ENCODE data around the gene MEIOC. TPM values are rescaled to one million over a fixed set of nuclear protein-coding genes. Genes with fewer than 3 reads are reported as not detected.
A peak's percentile ranks its signal among the peaks of the same experiment; 100 is the strongest.
"Not testable (repeated sequence)": the region's sequence is repeated elsewhere in the genome, so short reads cannot be mapped to it uniquely, and the experiment has no call there.

The MEIOC gene
- total RNA-seq, 1 donor from 2014 or later, result not detected

DNA sequence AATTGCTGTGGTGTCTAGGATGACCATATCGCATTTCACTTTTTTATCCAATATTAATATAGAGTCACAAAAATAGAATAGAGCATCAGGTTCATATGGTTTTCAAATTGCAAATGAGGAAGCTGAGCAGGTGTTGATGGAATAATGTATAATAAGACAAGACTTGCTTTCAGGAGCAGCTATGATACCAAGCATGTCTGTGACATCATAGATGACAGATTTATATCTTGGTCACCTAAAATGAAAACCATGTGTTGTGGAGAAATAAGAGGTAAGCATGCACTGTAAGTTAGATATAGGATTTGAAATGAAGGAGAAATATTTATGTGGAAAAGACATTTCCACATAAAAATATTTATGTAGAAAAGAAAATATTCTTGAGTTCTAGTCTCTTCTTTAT lies 8.6 kb downstream of the MEIOC start:
- Histone ChIP-seq H3K27me3 (no peaks in the 10 kb centered on the region), H3K4me3 (no peak overlapping the region), H3K9me3 (no peaks in the 10 kb centered on the region), H3K4me1 (no peaks in the 10 kb centered on the region), H3K27ac (no peak overlapping the region), H3K36me3 (no peaks in the 10 kb centered on the region)
- no peak for DNase-seq (ENCODE audit: low spot score in 2 of 2)
- TF ChIP-seq, protein P1, sequence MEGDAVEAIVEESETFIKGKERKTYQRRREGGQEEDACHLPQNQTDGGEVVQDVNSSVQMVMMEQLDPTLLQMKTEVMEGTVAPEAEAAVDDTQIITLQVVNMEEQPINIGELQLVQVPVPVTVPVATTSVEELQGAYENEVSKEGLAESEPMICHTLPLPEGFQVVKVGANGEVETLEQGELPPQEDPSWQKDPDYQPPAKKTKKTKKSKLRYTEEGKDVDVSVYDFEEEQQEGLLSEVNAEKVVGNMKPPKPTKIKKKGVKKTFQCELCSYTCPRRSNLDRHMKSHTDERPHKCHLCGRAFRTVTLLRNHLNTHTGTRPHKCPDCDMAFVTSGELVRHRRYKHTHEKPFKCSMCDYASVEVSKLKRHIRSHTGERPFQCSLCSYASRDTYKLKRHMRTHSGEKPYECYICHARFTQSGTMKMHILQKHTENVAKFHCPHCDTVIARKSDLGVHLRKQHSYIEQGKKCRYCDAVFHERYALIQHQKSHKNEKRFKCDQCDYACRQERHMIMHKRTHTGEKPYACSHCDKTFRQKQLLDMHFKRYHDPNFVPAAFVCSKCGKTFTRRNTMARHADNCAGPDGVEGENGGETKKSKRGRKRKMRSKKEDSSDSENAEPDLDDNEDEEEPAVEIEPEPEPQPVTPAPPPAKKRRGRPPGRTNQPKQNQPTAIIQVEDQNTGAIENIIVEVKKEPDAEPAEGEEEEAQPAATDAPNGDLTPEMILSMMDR (IDR thresholded peaks at IDR 0.05), result no peak
- intact Hi-C loops (cut with DNase I), result no loop called here

DNA sequence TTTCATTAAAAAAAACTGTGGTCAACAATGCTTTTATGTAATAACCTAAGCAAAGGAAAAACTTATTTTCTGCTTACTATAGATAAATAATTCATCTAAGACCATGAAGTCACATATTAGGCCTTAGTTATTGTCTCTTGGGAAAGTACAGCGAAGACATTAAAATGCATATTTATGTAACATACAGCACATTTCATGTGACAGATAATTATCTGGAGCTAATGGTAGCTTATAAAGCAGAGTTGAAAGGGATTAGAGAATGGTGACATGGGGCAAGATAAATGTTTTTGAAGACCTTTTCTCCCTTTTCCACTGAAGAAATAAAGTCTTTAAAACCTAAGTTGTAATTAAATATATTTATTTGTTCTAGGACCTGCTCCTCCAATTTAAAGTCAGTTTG lies 9.7 kb downstream of the MEIOC start:
- Histone ChIP-seq H3K4me1 (no peaks in the 10 kb centered on the region), H3K9me3 (no peaks in the 10 kb centered on the region), H3K27me3 (no peaks in the 10 kb centered on the region), H3K27ac (no peak overlapping the region), H3K4me3 (no peak overlapping the region), H3K36me3 (no peaks in the 10 kb centered on the region)
- DNase-seq (ENCODE audit: low spot score in 2 of 2), result no peak
- intact Hi-C loops (cut with DNase I), result no loop called here
- TF ChIP-seq, protein P1 (IDR thresholded peaks at IDR 0.05), result no peak

DNA sequence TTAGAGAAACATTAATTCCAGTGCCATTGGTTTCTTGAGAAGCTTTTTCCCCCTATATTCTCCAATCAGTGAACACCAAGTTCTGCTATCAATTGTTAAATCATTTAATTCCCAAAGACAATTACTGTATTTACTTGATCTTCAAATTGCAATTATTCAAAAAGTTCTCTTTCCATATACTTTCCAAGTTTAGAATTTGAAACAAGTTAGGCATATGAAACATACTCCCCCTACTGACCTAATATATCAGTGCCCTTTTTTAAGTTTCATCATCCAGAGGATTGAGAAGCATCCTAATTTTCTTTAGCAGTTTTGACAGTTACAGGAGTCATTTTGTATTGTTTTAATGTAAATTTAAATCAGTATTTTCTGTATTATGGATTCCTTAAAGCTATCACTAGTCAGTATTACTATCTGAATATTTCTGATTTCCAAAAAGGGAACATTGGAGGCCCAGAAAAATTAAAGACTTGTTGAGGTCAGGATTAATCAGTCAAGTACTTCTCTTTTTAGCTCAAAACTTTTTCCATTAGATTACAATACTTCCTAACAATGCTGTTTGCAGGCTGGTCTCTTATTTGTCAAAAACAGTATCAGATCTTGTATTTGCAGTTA lies 16.3 kb downstream of the MEIOC start:
- intact Hi-C loops (cut with DNase I), result no loop called here
- Histone ChIP-seq H3K4me3 (no peak overlapping the region), H3K27ac (no peak overlapping the region), H3K9me3 (no peaks in the 10 kb centered on the region), H3K27me3 (no peaks in the 10 kb centered on the region), H3K36me3 (peaks cover 0 to under 1% of the 10 kb centered on the region in 2 donors), H3K4me1 (no peaks in the 10 kb centered on the region)
- TF ChIP-seq, protein P1 (IDR thresholded peaks at IDR 0.05), result peak in 1 of 3 experiments; percentile 42
- no peak for DNase-seq (ENCODE audit: low spot score in 2 of 2)

GRCh38 chr17:44673893-44674292 lies 17.6 kb downstream of the MEIOC start:
- H3K36me3 ChIP-seq, result peaks cover 8 to 13% of the 10 kb centered on the region in 2 donors
- TF ChIP-seq, protein P1 (IDR thresholded peaks at IDR 0.05), result no peak
- DNase-seq (ENCODE audit: low spot score in 2 of 2), result no peak
- no peaks in the 10 kb centered on the region for H3K9me3 ChIP-seq
- H3K4me1 ChIP-seq, result no peaks in the 10 kb centered on the region
- H3K27me3 ChIP-seq, result no peaks in the 10 kb centered on the region
- H3K4me3 ChIP-seq, result no peak overlapping the region
- no peak overlapping the region for H3K27ac ChIP-seq
- intact Hi-C loops (cut with DNase I), result no loop called here

DNA sequence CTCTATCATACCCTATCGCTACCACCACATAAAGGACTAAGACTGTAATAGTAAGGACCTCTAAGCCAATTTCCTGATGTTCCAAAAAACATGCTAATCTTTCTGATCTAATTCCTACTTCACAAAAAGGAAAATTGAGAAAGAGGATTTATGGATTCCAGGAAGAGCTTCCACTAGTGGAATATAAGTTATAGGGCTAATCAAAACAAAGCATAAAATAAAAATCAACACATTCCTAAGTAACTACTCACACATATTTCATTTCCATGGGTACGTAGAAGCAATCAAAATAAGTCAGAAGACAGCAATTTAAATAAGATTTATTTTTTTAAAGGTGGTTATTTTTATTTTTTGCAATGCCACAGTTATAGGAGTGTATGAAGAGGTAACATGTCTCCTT lies 20.9 kb downstream of the MEIOC start:
- Histone ChIP-seq H3K27ac (no peak overlapping the region), H3K36me3 (peaks cover 26 to 42% of the 10 kb centered on the region in 2 donors), H3K4me1 (no peaks in the 10 kb centered on the region), H3K9me3 (no peaks in the 10 kb centered on the region), H3K27me3 (no peaks in the 10 kb centered on the region), H3K4me3 (no peak overlapping the region)
- TF ChIP-seq, protein P1 (IDR thresholded peaks at IDR 0.05), result no peak
- no peak for DNase-seq (ENCODE audit: low spot score in 2 of 2)
- intact Hi-C loops (cut with DNase I), result no loop called here

DNA sequence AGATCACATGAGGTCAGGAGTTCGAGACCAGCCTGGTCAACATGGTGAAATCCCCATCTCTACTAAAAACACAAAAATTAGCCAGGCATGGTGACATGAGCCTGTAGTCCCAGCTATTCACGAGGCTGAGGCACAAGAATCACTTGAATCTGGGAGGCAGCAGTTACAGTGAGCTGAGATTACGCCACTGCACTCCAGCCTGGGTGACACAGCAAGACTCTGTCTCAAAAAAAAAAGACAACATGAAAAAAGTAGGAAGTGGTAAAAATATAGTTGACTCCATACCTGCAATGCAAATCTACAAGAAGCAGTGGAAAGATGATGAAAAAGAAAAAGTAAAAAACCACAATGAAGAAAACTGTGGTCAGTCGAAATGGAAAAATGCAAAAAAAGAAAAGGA lies 27.0 kb downstream of the MEIOC start:
- H3K4me3 ChIP-seq; H3K4me1 ChIP-seq; intact Hi-C loops (cut with DNase I); H3K9me3 ChIP-seq; DNase-seq (ENCODE audit: low spot score in 2 of 2); H3K27me3 ChIP-seq; H3K27ac ChIP-seq: not testable (repeated sequence)
- H3K36me3 ChIP-seq, result peaks cover 38 to 55% of the 10 kb centered on the region in 2 donors

Measured in ascending aorta (tissue), 2 donors.